ENCODE data around the gene RBMS2.
"Not testable (repeated sequence)": the region's sequence is repeated elsewhere in the genome, so short reads cannot be mapped to it uniquely, and the experiment has no call there.

RBMS2 gene, protein sequence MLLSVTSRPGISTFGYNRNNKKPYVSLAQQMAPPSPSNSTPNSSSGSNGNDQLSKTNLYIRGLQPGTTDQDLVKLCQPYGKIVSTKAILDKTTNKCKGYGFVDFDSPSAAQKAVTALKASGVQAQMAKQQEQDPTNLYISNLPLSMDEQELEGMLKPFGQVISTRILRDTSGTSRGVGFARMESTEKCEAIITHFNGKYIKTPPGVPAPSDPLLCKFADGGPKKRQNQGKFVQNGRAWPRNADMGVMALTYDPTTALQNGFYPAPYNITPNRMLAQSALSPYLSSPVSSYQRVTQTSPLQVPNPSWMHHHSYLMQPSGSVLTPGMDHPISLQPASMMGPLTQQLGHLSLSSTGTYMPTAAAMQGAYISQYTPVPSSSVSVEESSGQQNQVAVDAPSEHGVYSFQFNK

DNA sequence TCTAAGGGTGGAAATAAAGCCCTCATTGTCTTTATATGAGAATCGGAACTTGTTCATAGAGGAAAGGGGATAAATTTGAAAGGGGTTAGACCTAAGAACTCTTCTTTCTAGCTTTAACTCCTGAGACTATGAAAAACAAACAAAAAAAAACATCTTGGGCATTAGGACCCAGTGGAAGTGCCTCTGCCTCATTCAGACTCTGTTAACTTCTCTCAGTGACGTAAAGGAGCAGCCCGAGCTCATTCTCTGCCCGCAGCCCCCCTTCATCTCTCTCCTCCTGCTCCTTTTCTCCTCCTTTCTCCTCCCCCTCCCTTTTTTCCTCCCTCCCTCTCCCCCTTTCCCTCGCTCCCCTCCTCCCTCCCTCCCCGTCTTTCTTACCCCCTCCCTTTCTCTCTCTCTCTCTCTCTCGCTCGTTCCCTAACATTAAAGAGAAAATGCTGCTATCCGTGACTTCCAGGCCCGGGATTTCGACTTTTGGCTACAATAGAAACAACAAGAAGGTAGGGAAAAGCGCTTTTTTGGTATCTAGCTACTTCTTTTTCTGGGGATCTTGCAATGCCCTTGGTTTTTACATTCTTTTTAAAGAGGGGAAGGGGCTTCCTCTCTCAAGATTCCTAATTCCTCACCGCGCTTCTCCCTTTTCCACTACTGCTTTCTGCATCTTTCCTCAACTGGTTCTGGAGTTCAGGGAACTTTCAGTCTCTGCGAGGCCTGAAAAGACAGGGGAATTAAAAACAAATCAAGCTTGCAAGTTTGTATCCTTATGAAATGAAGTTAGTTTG, at the start of gene RBMS2:
Gene RBMS2, plus strand, starts transcription at position 231 of the 782 bp plus-strand sequence. Its CDS starts 204 bp downstream, at position 435.
- DNase-seq (ENCODE audit: insufficient read length, low spot score) (peak; percentile 50), FAIRE-seq (peak; percentile 97)
- TF ChIP-seq POLR2A (IDR thresholded peaks at IDR 0.05; ENCODE audit: low read depth, low read length), result no peak

DNA sequence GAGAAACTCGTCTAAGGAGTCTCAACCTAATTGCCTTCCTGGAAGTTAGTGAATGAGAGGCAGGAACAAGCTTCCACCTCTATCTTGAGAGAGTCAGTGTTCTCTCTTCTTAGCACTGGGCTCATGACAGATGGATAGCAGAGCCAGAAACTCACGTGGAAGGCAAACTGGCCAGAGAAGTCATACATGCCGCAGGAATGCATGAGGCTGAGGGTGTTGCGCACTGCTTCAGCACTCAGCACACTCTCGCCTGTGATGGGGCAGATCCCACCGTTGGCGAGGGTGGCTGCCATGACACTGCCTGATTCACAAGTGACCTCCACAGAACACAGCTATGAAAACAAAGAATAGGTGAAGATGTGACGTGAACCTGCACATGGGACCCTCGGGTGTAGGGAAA, 47.2 kb upstream of the RBMS2 start:
- no peak for DNase-seq (ENCODE audit: insufficient read length, low spot score)
- FAIRE-seq, result no peak
- TF ChIP-seq POLR2A (IDR thresholded peaks at IDR 0.05; ENCODE audit: low read depth, low read length), result no peak

DNA sequence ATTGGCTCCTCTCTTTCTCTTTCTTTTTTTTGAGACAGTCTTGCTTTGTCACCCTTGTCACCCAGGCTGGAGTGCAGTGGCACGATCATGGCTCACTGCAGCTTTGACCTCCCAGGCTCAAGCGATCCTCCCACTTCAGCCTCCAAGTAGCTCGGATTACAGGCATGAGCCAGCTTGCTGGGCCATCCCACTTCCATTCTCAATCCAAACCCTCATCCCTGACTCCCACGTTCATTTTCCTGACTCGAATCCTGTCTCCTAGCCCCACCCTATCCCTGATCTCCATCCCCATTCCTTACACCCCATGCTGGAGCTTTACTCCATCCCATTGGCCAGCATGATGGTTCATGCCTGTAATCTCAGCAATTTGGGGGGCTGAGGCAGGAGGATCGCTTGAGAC, 45.5 kb upstream of the RBMS2 start:
- FAIRE-seq (no peak), DNase-seq (ENCODE audit: insufficient read length, low spot score) (no peak)
- TF ChIP-seq POLR2A (IDR thresholded peaks at IDR 0.05; ENCODE audit: low read depth, low read length), result no peak

DNA sequence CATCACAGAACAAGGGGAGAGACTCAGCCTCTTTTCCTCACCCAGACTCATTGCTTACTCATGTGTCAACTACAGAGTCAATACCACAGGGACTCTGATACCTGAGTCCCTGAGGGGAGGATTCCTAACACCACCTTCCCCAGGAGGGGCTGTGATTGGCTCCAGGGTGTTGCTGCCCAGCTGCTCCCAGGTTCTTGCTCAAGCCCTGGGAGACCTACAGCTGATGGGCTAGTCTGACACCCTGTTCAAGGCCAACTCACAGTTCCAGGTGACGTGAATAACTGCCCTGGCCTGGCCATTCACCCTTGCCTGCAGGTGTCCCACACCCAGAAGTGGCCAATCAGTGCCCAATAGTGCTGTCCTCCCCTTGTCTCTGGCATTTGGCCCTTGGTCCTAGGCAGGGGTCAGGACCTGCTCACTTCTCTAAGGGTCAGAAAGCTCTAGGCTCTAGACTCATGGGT, 44.6 kb upstream of the RBMS2 start:
- TF ChIP-seq POLR2A (IDR thresholded peaks at IDR 0.05; ENCODE audit: low read depth, low read length), result no peak
- no peak for FAIRE-seq
- no peak for DNase-seq (ENCODE audit: insufficient read length, low spot score)

DNA sequence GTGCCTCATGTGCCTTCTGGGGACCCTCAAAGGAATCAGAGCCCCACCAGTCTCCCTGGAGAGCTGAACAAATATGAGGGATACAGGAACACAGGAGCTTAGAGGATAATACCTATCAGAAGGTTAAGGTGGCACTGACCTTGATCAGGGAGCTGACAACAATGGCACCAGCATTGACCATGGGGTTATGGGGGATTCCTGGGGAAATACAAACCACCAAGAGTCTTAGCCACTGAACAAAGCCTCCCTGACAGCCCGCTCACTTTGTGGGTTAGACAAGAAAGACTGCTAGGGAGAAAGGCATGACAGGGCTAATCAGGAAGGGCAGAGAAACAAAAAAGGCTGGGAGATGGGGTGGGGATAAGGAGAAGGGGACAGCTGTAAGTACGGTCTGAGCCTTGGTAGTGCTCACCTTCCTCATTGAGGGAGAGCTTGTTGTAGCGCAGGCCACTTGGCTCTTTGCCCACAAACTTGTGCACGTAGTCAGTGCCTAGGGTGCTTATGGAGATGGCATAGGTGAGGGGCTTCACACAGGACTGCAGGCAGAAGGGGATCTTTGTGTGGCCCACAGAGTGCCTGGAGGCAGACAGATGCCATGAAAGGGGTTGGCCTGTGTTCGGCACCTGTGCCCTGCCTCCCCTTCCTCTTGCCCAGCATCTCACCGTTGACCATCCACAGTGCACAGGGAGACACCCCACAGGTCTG, 43.9 kb upstream of the RBMS2 start:
- no peak for TF ChIP-seq POLR2A (IDR thresholded peaks at IDR 0.05; ENCODE audit: low read depth, low read length)
- DNase-seq (ENCODE audit: insufficient read length, low spot score) (no peak), FAIRE-seq (no peak)

DNA sequence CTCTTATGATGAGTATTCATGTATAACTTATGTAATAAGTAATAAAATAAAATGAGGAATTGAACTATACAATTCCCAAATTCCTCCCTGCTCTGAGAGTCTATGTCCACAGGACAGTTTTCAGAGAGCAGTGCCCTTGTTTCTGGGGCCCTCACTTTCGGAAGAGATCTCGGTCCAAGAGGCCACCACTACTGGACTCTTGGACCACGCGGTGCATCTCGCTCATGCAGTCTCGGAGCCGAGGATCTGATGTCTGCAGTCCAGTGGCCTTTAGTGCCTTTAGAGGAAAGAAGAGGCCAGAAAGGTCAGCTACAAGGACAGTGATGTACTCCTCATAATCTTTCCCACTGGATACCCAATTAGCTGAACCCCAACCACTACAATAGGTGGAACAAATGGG, 42.0 kb upstream of the RBMS2 start:
- FAIRE-seq (no peak), DNase-seq (ENCODE audit: insufficient read length, low spot score) (no peak)
- TF ChIP-seq POLR2A (IDR thresholded peaks at IDR 0.05; ENCODE audit: low read depth, low read length), result no peak

DNA sequence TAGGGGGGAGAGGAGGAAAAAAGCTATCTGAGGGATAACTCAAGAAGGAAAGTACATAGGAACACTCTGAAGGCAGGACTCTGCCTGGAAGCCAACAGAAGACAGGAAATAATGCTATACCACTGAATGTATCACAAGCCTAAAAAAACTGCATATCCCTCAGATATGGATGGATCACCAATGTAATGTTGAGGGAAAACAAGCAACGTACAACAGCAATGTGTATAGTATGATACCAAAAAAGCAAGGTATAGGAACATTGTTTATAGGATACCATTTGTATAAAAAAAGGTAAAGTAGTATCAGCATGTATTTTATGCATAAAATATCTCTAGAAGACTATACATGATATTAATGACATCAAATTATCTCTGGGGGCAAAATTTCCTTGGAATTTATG, 37.1 kb upstream of the RBMS2 start:
- DNase-seq (ENCODE audit: insufficient read length, low spot score), result no peak
- no peak for FAIRE-seq
- no peak for TF ChIP-seq POLR2A (IDR thresholded peaks at IDR 0.05; ENCODE audit: low read depth, low read length)

DNA sequence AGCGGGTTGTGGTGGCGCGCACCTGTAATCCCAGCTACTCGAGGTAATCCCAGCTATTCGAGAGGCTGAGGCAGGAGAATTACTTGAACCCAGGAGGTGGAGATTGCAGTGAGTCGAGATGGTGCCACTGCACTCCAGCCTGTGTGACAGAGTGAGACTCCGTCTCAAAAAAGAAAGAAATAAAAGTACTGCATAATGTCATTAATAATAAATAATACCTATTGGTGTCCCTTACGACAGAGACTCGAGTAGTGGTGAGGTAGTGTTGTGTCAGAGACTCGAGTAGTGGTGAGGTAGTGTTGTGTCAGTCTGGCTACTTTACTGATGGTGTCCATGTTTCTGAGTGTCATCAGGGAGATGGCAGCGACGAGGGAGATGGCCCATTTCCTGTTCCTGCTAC, 34.9 kb upstream of the RBMS2 start:
- no peak for TF ChIP-seq POLR2A (IDR thresholded peaks at IDR 0.05; ENCODE audit: low read depth, low read length)
- no peak for DNase-seq (ENCODE audit: insufficient read length, low spot score)
- no peak for FAIRE-seq

DNA sequence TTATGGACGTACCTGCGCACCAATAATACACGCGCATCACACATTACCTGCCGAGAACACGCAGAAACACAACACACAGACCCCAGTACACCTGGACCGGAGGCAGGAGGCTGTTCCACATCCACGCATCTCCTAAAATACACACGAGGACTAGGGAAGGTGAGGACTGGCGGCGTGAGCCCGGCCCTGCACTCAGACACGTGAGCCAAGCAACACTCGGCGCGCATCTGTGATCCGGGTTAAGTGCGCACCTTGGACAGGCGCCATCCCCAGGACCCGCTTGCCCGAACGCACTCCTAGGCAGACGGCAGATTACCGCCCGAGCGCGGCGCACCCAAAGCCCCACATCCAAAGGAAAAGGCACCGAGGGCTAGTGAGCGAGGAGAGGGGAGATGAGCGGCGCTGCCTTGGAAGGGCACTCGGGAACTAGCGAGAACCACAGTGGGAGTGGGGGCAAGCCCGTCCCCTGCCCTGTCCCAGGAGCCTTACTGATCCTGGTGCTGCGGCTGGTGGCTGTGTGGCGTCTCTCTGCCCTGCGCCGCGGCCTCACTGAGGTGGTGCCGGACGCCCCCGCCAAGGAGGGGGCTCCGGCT, 34.1 kb upstream of the RBMS2 start:
- DNase-seq (ENCODE audit: insufficient read length, low spot score), result no peak
- FAIRE-seq, result no peak
- no peak for TF ChIP-seq POLR2A (IDR thresholded peaks at IDR 0.05; ENCODE audit: low read depth, low read length)

DNA sequence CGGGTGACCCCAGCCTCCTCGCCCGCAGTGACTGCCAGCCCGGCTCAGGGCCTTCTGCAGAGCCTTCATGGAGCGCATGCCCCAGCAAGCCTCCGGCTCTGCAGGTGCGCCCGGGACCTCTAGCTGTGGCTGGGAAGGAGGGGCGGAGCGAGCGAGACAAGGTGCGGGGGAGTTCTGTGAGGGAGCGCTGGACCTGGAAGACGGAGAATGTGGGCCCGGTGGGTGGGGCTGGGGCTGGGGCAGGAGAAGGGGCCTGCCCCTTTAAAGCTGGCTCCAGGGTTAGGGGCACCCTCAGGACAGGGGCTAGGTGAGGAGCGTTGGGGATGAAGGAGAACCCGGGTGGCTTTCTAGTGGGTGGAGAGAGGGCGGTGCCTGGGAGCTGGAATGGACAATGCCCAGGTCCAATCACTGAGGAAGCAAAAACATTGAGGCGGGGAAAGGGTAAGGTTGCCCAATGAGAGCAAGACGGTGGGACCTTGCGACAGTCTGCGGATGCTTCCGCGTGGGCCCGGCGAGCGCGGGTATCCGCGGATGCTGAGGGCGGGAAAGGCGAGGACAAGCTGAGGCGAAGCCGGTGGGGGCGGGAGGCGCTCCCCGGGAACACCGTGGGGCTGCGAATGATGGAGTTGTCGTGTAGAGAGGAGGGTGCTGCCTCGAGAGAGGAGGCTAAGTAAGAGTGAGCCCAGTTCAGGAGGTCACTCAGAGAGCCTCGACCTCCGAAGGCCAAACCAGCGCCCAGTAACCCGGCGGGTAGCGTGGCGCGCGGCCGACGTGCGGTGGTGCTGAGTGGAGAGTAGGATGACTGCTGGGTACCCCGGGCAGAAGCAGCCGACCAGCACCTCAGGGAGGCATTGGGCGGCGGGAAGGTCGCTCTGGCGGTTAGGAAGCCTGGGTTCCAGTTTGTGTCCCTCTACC, 33.3 kb upstream of the RBMS2 start, which contains the start of gene GLS2:
Gene GLS2, minus strand, starts transcription at position 121 of the 915 bp plus-strand sequence. Its CDS starts 43 bp downstream, at position 78.
- DNase-seq (ENCODE audit: insufficient read length, low spot score) (no peak), FAIRE-seq (no peak)
- no peak for TF ChIP-seq POLR2A (IDR thresholded peaks at IDR 0.05; ENCODE audit: low read depth, low read length)

DNA sequence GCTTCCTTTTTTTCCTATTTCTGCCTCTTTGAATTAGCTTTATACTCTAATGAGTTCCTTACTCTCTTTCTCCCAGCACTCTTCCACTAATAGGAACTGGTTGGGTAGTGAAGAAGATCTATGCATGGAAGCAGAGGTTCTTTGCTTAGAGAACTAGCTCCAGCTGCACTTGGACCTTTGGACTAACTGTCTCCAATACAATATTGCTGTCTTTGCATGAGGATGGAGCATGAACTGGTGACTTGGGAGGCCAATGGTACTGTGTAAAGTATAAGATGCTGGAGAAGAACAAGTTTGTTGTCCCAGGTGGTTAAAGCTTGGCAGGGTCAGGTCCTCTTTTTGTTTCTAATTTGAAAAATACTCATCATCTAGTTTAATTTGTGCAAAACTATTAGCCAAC, 31.3 kb upstream of the RBMS2 start:
- no peak for TF ChIP-seq POLR2A (IDR thresholded peaks at IDR 0.05; ENCODE audit: low read depth, low read length)
- DNase-seq (ENCODE audit: insufficient read length, low spot score), result no peak
- no peak for FAIRE-seq

DNA sequence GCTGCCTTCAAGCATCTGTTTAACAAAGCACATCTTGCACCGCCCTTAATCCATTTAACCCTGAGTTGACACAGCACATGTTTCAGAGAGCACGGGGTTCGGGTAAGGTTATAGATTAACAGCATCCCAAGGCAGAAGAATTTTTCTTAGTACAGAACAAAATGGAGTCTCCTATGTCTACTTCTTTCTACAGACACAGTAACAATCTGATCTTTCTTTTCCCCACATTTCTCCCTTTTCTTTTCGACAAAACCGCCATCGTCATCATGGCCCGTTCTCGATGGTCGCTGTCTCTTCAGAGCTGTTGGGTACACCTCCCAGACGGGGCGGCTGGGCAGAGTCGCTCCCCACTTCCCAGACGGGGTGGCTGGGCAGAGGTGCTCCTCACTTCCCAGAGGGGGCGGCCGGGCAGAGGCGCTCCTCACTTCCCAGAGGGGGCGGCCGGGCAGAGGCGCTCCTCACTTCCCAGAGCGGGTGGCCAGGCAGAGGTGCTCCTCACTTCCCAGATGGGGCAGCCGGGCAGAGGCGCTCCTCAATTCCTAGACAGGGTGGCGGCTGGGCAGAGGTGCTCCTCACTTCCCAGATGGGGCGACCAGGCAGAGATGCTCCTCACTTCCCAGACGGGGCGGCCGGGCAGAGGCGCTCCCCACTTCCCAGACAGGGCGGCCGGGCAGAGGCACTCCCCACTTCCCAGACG, 28.1 kb upstream of the RBMS2 start:
- FAIRE-seq; DNase-seq (ENCODE audit: insufficient read length, low spot score): not testable (repeated sequence)

DNA sequence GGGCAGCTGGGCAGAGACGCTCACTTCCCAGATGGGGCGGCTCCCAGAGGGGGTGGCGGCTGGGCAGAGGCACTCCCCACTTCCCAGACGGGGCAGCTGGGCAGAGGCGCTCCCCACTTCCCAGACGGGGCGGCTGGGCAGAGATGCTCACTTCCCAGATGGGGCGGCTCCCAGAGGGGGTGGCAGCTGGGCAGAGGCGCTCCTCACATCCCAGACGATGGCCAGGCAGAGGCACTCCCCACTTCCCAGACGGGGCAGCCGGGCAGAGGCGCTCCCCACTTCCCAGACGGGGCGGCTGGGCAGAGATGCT, 27.6 kb upstream of the RBMS2 start:
- FAIRE-seq; DNase-seq (ENCODE audit: insufficient read length, low spot score): not testable (repeated sequence)

DNA sequence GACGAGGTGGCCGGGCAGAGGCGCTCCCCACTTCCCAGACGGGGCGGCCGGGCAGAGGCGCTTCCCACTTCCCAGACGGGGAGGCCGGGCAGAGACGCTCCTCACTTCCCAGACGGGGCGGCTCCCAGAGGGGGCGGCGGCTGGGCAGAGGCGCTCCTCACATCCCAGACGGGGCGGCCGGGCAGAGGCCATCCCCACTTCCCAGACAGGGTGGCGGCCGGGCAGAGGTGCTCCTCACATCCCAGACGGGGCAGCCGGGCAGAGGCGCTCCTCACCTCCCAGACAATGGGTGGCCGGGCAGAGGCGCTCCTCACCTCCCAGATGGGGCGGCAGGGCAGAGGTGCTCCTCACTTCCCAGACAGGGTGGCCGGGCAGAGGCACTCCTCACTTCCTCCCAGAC, 27.1 kb upstream of the RBMS2 start:
- not testable (repeated sequence) for FAIRE-seq; DNase-seq (ENCODE audit: insufficient read length, low spot score)

DNA sequence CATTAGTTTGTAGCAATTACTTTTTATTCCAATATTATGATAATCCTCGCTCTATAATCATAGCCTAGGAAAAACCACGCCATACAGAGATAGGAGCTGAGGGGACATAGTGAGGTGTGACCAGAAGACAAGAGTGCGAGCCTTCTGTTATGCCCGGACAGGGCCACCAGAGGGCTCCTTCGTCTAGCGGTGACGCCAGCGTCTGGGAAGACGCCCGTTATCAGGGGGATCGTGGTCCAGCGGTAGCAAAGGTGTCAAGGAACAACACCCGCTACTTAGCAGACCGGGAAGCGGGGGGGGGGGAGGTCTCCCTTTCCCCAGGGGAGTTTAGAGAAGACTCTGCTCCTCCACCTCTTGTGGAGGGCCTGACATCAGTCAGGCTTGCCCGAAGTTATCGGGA, 24.9 kb upstream of the RBMS2 start:
- not testable (repeated sequence) for FAIRE-seq; DNase-seq (ENCODE audit: insufficient read length, low spot score)

DNA sequence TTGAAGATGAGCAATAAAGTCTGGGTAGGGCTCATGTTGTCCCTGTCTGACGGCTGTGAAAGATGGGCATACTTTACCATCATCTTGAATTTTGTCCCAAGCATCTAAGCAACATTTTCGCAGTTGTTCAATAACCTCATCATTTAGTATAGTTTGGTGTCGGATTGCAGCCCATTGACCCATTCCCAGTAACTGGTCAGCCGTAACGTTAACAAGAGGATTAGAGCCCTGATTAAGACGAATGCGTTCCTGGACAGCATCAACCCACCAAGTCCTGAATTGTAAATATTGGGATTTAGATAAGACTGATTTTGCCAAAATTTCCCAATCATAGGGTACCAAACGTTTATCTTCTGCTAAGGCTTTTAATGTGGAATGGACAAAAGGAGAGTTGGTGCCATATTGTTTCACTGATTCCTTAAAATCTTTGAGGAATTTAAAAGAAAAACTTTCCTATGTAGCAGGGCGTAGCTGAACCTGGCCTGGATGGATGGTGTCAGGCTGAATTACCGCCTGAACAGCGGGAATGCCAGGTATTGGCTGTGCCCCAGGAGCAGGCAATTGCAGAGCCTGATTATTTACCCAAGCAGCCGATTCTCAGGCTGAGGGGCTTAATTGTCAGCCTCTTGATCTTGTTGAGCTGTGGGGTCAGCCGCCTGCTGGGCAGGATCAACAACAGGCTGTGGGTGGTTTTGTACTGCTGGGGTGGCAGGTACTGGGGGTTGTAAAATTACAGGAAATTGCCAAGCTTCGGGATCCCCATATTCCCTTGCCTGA, 23.3 kb upstream of the RBMS2 start:
- DNase-seq (ENCODE audit: insufficient read length, low spot score), result not testable (repeated sequence)

DNA sequence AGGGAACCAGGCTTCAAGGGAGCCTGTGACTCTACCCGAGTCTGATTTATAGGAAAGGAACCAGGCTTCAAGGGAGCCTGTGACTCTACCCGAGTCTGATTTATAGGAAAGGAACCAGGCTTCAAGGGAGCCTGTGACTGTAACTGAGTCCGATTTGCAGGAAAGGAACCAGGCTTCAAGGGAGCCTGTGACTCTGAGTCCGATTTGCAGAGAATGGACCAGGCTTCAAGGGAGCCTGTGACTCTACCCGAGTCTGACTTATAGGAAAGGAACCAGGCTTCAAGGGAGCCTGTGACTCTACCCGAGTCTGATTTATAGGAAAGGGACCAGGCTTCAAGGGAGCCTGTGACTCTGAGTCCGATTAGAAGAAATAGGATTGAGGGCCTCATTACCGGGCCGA, 22.2 kb upstream of the RBMS2 start:
- not testable (repeated sequence) for FAIRE-seq; DNase-seq (ENCODE audit: insufficient read length, low spot score)

More for the DNA sequence above, 23.3 kb upstream of the RBMS2 start:
- FAIRE-seq, result not testable (repeated sequence)
